SH-SY5Y (cell line): ENCODE results near the gene CFAP99.

Experiments used
- GATA2 ChIP-seq: IDR thresholded peaks from 2 replicates; pipeline ENCODE4 v1.6.1; 2011; ENCODE audit warnings: mild to moderate bottlenecking, low read depth, low read length
- GATA3 ChIP-seq: IDR thresholded peaks from 2 replicates; pipeline ENCODE4 v1.6.1; 2011; ENCODE audit warnings: low read depth, mild to moderate bottlenecking, low read length, moderate library complexity

DNA sequence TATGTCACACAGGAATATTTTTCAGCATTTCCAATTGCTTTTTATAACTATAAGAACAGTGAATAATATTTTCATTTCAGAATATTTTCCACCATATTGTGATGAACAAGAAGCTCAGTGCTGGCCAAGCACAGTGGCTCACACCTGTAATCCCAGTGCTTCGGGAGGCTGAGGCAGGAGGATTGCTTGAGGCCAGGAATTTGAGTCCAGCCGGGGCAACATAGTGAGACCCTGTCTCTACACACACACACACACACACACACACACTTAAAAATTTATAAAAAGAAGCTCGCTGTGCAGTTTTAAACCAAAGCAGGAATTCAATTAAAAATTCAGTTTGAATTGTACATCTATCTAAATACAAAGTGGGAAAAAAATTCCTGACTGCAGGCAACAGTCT lies 3.5 kb upstream of the CFAP99 start:
- TF ChIP-seq GATA2 (no peak), GATA3 (no peak)
